MM.1S (cell line): ENCODE data around the gene JAML.

Source experiments
- DNase-seq: peaks from one replicate; pipeline ENCODE4 v3.0.0-alpha.2; 2015
- H2AFZ ChIP-seq: fragments of 300-600 bp; sonication (generic); 2 replicates; pipeline ENCODE4 v1.6.0; 2016; ENCODE audit warnings: antibody characterized with exemption, low read length
- H3F3A ChIP-seq: fragments of 300-600 bp; sonication (generic); 2 replicates; pipeline ENCODE4 v1.6.1; 2016; ENCODE audit warnings: mild to moderate bottlenecking, antibody characterized with exemption, low read length, moderate library complexity, mixed read lengths; ENCODE audit not compliant: insufficient read depth
- H3K27ac ChIP-seq: fragments of 300-600 bp; sonication (generic); 2 replicates; pipeline ENCODE4 v1.5.1; 2016; ENCODE audit warnings: mild to moderate bottlenecking, low read length
- H3K27me3 ChIP-seq: fragments of 300-600 bp; sonication (generic); replicated peaks from 2 replicates; pipeline ENCODE4 v1.6.0; 2016; ENCODE audit warnings: low read length; ENCODE audit not compliant: insufficient read depth
- H3K36me3 ChIP-seq: fragments of 300-600 bp; sonication (generic); replicated peaks from 2 replicates; pipeline ENCODE4 v1.6.1; 2016; ENCODE audit warnings: mild to moderate bottlenecking, low read length, mixed read lengths; ENCODE audit not compliant: insufficient read depth
- H3K4me1 ChIP-seq: fragments of 300-600 bp; sonication (generic); 2 replicates; pipeline ENCODE4 v1.6.1; 2016; ENCODE audit warnings: low read length, mixed read lengths
- H3K4me2 ChIP-seq: fragments of 300-600 bp; sonication (generic); 2 replicates; pipeline ENCODE4 v1.6.0; 2016; ENCODE audit warnings: low read depth, low read length
- H3K4me3 ChIP-seq: fragments of 300-600 bp; sonication (generic); 2 replicates; pipeline ENCODE4 v1.5.1; 2016; ENCODE audit warnings: low read length, mixed read lengths
- H3K79me2 ChIP-seq: fragments of 300-600 bp; sonication (generic); 2 replicates; pipeline ENCODE4 v1.6.1; 2016; ENCODE audit warnings: mixed run types, low read length, mixed read lengths
- H3K9ac ChIP-seq: fragments of 300-600 bp; sonication (generic); 2 replicates; pipeline ENCODE4 v1.6.1; 2016; ENCODE audit warnings: low read length, mixed read lengths
- H3K9me2 ChIP-seq: fragments of 300-600 bp; sonication (generic); replicated peaks from 2 replicates; pipeline ENCODE4 v1.6.1; 2016; ENCODE audit warnings: mild to moderate bottlenecking, low read length, mixed read lengths; ENCODE audit not compliant: insufficient read depth
- H3K9me3 ChIP-seq: fragments of 300-600 bp; sonication (generic); replicated peaks from 2 replicates; pipeline ENCODE4 v1.6.1; 2016; ENCODE audit warnings: mild to moderate bottlenecking, low read length, mixed read lengths; ENCODE audit not compliant: insufficient read depth
- H4K20me1 ChIP-seq: fragments of 300-600 bp; sonication (generic); 2 replicates; pipeline ENCODE4 v1.6.1; 2016; ENCODE audit warnings: mild to moderate bottlenecking, low read length, moderate library complexity, mixed read lengths; ENCODE audit not compliant: insufficient read depth
- EZH2 ChIP-seq: fragments of 300-600 bp; sonication (generic); optimal IDR thresholded peaks from 2 replicates; pipeline ENCODE3; 2017; ENCODE audit warnings: low read depth, mild to moderate bottlenecking, antibody characterized with exemption, low read length, mixed read lengths
- EZH2phosphoT487 ChIP-seq: fragments of 300-600 bp; sonication (generic); IDR thresholded peaks from 2 replicates; pipeline ENCODE4 v1.6.1; 2018; ENCODE audit warnings: antibody characterized with exemption, low read length
- TF ChIP-seq, protein P1 (sequence below): fragments of 300-600 bp; sonication (generic); IDR thresholded peaks from 2 replicates; pipeline ENCODE4 v1.5.1; 2016; ENCODE audit warnings: antibody characterized with exemption, low read length, mixed read lengths

The JAML gene

DNA sequence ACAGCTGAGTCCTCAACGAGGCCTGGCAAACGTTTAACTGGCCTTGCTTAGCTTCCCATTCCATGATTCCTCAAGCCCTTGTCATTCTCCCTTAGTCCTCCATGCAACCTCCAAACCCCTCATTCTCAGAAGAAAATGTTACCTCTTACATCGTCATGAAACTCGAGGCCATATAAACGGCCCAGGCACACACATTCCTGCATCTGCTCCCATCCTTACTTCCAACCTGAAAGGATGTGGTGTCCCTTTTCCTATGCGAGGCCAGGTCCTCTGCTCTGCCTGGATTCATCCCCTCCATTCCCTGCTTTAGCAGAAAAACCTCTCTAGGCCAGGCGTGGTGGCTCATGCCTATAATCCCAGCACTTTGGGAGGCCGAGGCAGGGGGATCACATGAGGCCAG, 18.4 kb upstream of the JAML start:
- H3F3A ChIP-seq = no peaks in the 10 kb centered on the region
- TF ChIP-seq, protein P1, sequence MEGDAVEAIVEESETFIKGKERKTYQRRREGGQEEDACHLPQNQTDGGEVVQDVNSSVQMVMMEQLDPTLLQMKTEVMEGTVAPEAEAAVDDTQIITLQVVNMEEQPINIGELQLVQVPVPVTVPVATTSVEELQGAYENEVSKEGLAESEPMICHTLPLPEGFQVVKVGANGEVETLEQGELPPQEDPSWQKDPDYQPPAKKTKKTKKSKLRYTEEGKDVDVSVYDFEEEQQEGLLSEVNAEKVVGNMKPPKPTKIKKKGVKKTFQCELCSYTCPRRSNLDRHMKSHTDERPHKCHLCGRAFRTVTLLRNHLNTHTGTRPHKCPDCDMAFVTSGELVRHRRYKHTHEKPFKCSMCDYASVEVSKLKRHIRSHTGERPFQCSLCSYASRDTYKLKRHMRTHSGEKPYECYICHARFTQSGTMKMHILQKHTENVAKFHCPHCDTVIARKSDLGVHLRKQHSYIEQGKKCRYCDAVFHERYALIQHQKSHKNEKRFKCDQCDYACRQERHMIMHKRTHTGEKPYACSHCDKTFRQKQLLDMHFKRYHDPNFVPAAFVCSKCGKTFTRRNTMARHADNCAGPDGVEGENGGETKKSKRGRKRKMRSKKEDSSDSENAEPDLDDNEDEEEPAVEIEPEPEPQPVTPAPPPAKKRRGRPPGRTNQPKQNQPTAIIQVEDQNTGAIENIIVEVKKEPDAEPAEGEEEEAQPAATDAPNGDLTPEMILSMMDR = no peak
- TF ChIP-seq EZH2phosphoT487 = no peak
- no peak for TF ChIP-seq EZH2
- H3K9me2 ChIP-seq = no peaks in the 10 kb centered on the region
- H3K9me3 ChIP-seq = no peaks in the 10 kb centered on the region
- no peaks in the 10 kb centered on the region for H3K27me3 ChIP-seq
- no peak overlapping the region for H3K27ac ChIP-seq
- no peak overlapping the region for H3K4me3 ChIP-seq
- H3K79me2 ChIP-seq = no peaks in the 10 kb centered on the region
- H3K4me2 ChIP-seq = no peak overlapping the region
- H3K4me1 ChIP-seq = no peaks in the 10 kb centered on the region
- DNase-seq = no peak
- no peak overlapping the region for H2AFZ ChIP-seq
- H3K9ac ChIP-seq = no peak overlapping the region
- no peaks in the 10 kb centered on the region for H4K20me1 ChIP-seq
- no peaks in the 10 kb centered on the region for H3K36me3 ChIP-seq

DNA sequence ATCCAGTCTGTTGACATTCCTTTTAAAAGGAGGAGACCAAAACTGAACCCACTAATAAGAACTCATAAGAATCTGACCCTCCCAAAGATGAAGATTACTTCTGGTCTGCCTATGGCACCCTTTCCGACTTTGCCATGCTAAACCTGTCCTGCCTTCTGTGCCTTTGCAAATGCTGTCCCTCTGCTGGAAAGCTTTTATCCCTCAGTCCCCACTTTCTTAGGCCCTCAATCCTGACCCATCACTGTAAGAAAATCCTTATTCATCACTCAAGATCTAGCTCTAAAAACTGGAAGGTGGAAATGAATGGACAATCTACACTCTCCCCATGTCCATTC, 16.9 kb upstream of the JAML start:
- Histone ChIP-seq H3K4me1 (no peaks in the 10 kb centered on the region), H3K9ac (no peak overlapping the region), H3K9me3 (no peaks in the 10 kb centered on the region), H3K79me2 (no peaks in the 10 kb centered on the region), H4K20me1 (no peaks in the 10 kb centered on the region), H3K4me3 (no peak overlapping the region), H3K9me2 (no peaks in the 10 kb centered on the region), H3K27ac (no peak overlapping the region), H3K27me3 (no peaks in the 10 kb centered on the region), H3K4me2 (no peak overlapping the region), H3K36me3 (no peaks in the 10 kb centered on the region), H2AFZ (no peak overlapping the region), H3F3A (no peaks in the 10 kb centered on the region)
- no peak for DNase-seq
- no peak for TF ChIP-seq EZH2phosphoT487

DNA sequence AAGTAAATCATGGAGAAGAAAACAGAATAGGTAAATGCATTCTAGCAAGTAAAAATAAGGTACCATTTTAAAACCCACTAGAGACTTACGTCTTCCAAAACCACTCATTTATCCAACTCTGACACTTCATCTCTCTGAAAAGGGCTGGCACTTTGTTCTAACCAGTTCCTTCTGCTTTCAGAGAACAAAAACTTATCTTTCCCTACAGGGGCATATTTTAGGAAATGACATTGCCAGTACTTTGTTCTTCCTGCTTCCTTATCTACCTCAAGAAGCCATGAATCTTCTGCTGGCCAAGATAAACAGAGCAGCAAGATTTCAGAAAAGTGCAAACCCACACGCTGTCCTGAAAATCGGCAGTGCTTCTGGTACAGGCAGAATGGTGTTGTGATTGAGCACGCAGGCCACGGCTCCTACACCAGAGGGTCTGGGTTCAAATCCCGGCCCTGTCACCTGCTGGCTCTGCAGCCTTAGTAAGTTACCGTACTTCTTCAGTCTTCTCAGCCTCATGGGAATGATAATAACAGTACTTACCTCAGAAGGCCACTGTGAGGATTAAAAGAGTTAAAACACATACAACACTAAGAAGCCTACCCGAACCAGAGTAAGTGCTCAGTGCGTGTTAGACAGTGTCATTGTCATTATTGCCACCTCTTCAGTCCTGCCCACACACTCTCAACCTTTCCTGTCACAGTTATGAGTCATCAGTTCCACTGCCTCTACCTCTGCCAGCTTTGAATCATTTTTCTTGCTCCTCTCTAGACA, 16.4 kb upstream of the JAML start:
- H3K9me2 ChIP-seq = no peaks in the 10 kb centered on the region
- H4K20me1 ChIP-seq = no peaks in the 10 kb centered on the region
- no peak overlapping the region for H3K27ac ChIP-seq
- H3K27me3 ChIP-seq = no peaks in the 10 kb centered on the region
- no peaks in the 10 kb centered on the region for H3K79me2 ChIP-seq
- no peak for TF ChIP-seq EZH2
- TF ChIP-seq, protein P1 = no peak
- TF ChIP-seq EZH2phosphoT487 = no peak
- H3K4me1 ChIP-seq = no peaks in the 10 kb centered on the region
- H2AFZ ChIP-seq = no peak overlapping the region
- H3K4me2 ChIP-seq = no peak overlapping the region
- H3K9ac ChIP-seq = no peak overlapping the region
- H3K4me3 ChIP-seq = no peak overlapping the region
- DNase-seq = no peak
- H3F3A ChIP-seq = no peaks in the 10 kb centered on the region
- no peaks in the 10 kb centered on the region for H3K36me3 ChIP-seq
- no peaks in the 10 kb centered on the region for H3K9me3 ChIP-seq

DNA sequence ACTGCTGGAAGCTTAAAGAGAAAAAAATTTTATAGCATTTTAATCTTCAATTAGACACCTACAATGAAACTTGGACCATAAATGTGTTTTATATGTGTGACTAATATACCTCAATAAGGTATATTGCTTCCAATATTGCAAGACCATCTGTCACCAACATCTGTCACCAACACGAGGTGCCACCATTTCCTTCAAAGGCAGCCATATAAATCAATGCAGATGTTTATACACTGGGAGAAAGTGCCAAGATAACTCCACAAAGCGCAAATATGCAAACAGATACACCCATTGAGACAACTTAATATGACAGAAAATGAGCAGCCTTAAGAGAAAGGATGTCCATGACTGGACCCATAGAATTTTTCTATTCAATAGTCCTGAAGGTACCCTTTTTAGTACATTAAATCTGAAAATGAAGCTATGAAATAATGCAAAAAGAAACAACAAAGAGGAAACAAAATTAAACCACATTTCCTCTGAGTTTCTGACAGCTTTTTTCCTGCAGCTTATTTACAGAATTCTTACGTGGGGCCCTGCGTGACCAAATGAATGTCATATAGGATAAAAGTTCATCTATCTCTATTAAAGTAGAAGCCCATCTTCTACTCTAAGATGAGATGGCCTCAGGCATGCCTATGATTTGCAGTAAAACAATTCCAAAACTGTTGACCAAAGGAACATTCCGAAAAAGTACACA, 14.8 kb upstream of the JAML start:
- Histone ChIP-seq H3K4me1 (no peaks in the 10 kb centered on the region), H3K9me3 (no peaks in the 10 kb centered on the region), H3K4me2 (no peak overlapping the region), H3K27me3 (no peaks in the 10 kb centered on the region), H2AFZ (no peak overlapping the region), H3K9me2 (no peaks in the 10 kb centered on the region), H4K20me1 (no peaks in the 10 kb centered on the region), H3F3A (no peaks in the 10 kb centered on the region), H3K4me3 (no peak overlapping the region), H3K27ac (no peak overlapping the region), H3K79me2 (no peaks in the 10 kb centered on the region), H3K9ac (no peak overlapping the region), H3K36me3 (no peaks in the 10 kb centered on the region)
- TF ChIP-seq, protein P1 = no peak
- TF ChIP-seq EZH2 (no peak), EZH2phosphoT487 (no peak)
- DNase-seq = no peak
